Pancreas (tissue), 10 donors: Measurements from ENCODE around the gene MEF2D. TPM values are rescaled to one million over a fixed set of nuclear protein-coding genes. Genes with fewer than 3 reads are reported as not detected.

Experiments used
- ATAC-seq, 4 donors: fragments of 200-7000 bp; cut with Tn5 transposase; one replicate each; pipeline versions ENCODE4 v1.8.0 to v1.9.1; 2020; ENCODE audit warnings: mild to moderate bottlenecking in 4 of 4, moderate library complexity in 4 of 4
- DNase-seq, 6 donors: peaks; one replicate each; pipeline ENCODE4 v3.0.0-alpha.2; 2020
- FAIRE-seq: peaks from 2 replicates; lab custom pipeline; 2012; peaks lifted over from hg19 to GRCh38; lab: Jason Lieb, UNC
- H3K27ac ChIP-seq, 4 donors: fragments of 200-600 bp; sonication (generic); 1 replicate in 3 of 4; 2 replicates in 1 of 4; pipeline versions ENCODE4 v1.5.0 to v1.8.0; 2020
- H3K27me3 ChIP-seq, 4 donors: fragments of 200-600 bp; one replicate each; pipeline ENCODE4 v1.8.0; 2021
- H3K36me3 ChIP-seq, 3 donors: fragments of 200-600 bp; sonication (generic) in 1 of 3; one replicate each; pipeline versions ENCODE4 v1.5.0 to v1.8.0; 2020 to 2021
- H3K4me1 ChIP-seq, 3 donors: fragments of 200-600 bp; one replicate each; pipeline ENCODE4 v1.8.0; 2021
- H3K4me3 ChIP-seq, 4 donors: fragments of 200-600 bp; sonication (generic) in 2 of 4; one replicate each; pipeline versions ENCODE4 v1.5.0 to v1.8.0; 2020 to 2021
- H3K9me3 ChIP-seq, 4 donors: fragments of 200-600 bp; one replicate each; pipeline ENCODE4 v1.8.0; 2021
- CTCF ChIP-seq, 4 donors: fragments of 200-600 bp; sonication (generic) in 3 of 4; IDR thresholded peaks; one replicate each; pipeline versions ENCODE4 v1.5.0 to v1.8.0; 2021; ENCODE audit warnings: antibody characterized with exemption in 4 of 4
- WGBS, 2 donors: extraction: QIAGEN DNeasy Blood & Tissue Kit; methylation state at CpG; one replicate each; pipeline ENCODE4 v1.1.7; 2013; 5-methylcytosine and 5-hydroxymethylcytosine counted together
- intact Hi-C, 3 donors: fragments of 100-400 bp; cut with DNase I; formaldehyde crosslinking; loops; one replicate each; pipeline versions ENCODE4 v1.11.1 to v1.14.2; 2022
- polyA plus RNA-seq, 2 donors: library from polyadenylated mRNA; stranded (reverse); fragments of 200-250 nt; gene quantifications; one replicate each; pipeline ENCODE4 v1.2.3, GENCODE V29; 2013
- total RNA-seq, 6 donors: library from RNA; stranded (reverse); fragmentation: NEBNext Ultra II Directional in 4 of 6; extraction: Animal tissue kit (Norgen Biotek cat#: 25700) in 4 of 6; gene quantifications; one replicate each; pipeline versions ENCODE4 v1.2.1 to v1.2.4, GENCODE V29; 2021 to 2023
- donor health status: healthy with polysubstance abuse.
- donor health status: DM: no; HTN: no; CAD: no; lungs with moderate emphysema.
- donor health status: DM: no; HTN: no; CAD: no.
- donor health status: control.
- donor health status: control.
- donor health status: Bipolar disorder and iron deficiency.
- donor health status: DM: yes; HTN: yes; CAD: no.
- donor health status: DM: no; HTN: no; CAD: no.
- donor health status: DM: no; HTN: no; CAD: no.
- donor health status: DM: yes; HTN: yes; CAD: no.

MEF2D gene
- total and polyA plus RNA-seq, 8 donors: 15.7 to 31.8 (median 23.6) TPM

GRCh38 chr1:156460525-156460924 lies 40.0 kb downstream of the MEF2D start:
- intact Hi-C loops: loop anchor here in 2 of 3 donors (5.0 kb wide), 1 partner anchor 37 kb away; no protein-coding TSS in a partner anchor
- H3K36me3 ChIP-seq: peaks cover 0 to 2% (median 0%) of the 10 kb centered on the region in 3 donors
- no peak for ATAC-seq
- TF ChIP-seq CTCF (IDR thresholded peaks at IDR 0.05): no peak
- H3K4me1 ChIP-seq: peaks cover 0 to 5% (median 3%) of the 10 kb centered on the region in 3 donors
- no peak overlapping the region for H3K4me3 ChIP-seq
- H3K9me3 ChIP-seq: no peaks in the 10 kb centered on the region
- no peak overlapping the region for H3K27ac ChIP-seq
- H3K27me3 ChIP-seq: no peaks in the 10 kb centered on the region
- no peak for FAIRE-seq
- no peak for DNase-seq
- 58 to 60% methylated on average over 1 of the region's 1 CpG for WGBS, 2 donors

GRCh38 chr1:156458181-156458503 lies 42.4 kb downstream of the MEF2D start:
- no peak for TF ChIP-seq CTCF (IDR thresholded peaks at IDR 0.05)
- H3K4me1 ChIP-seq: peaks cover 3 to 9% (median 3%) of the 10 kb centered on the region in 3 donors
- H3K9me3 ChIP-seq: no peaks in the 10 kb centered on the region
- ATAC-seq: no peak
- no peaks in the 10 kb centered on the region for H3K36me3 ChIP-seq
- H3K4me3 ChIP-seq: no peak overlapping the region
- intact Hi-C loops: loop anchor here in 1 of 3 donors (10.0 kb wide), 1 partner anchor 147 kb away; the partner anchor contains the start of gene GPATCH4
- WGBS, 2 donors: 64 to 75% methylated on average over 3 of the region's 3 CpGs
- no peaks in the 10 kb centered on the region for H3K27me3 ChIP-seq
- peak overlapping the region; percentile 95 to 99 (median 96) for H3K27ac ChIP-seq
- no peak for DNase-seq
- FAIRE-seq: no peak

- ATAC-seq: peak; percentile 88 to 94 (median 88)
- WGBS, 2 donors: 0 to 1% methylated on average over 59 of the region's 59 CpGs
- Histone ChIP-seq H3K27me3 (no peaks in the 10 kb centered on the region), H3K4me3 (peak overlapping the region; percentile 24 to 51 (median 46)), H3K27ac (peak overlapping the region; percentile 95 to 99 (median 96)), H3K4me1 (peaks cover 3 to 9% (median 3%) of the 10 kb centered on the region in 3 donors), H3K36me3 (no peaks in the 10 kb centered on the region), H3K9me3 (no peaks in the 10 kb centered on the region)
- peak; percentile 94 to 99 (median 99) for DNase-seq
- peak; percentile 73 for FAIRE-seq
- intact Hi-C loops: loop anchor here in 1 of 3 donors (10.0 kb wide), 1 partner anchor 148 kb away; the partner anchor contains the start of gene GPATCH4
- TF ChIP-seq CTCF (IDR thresholded peaks at IDR 0.05): no peak
These were observed 43.7 kb downstream of the MEF2D start for GRCh38 chr1:156456625-156457465.

- Histone ChIP-seq H3K27ac (no peak overlapping the region), H3K36me3 (no peaks in the 10 kb centered on the region), H3K27me3 (no peaks in the 10 kb centered on the region), H3K4me1 (peaks cover 3 to 9% (median 3%) of the 10 kb centered on the region in 3 donors), H3K9me3 (no peaks in the 10 kb centered on the region), H3K4me3 (no peak overlapping the region)
- 36 to 39% methylated on average over 7 of the region's 7 CpGs for WGBS, 2 donors
- FAIRE-seq (no peak), DNase-seq (no peak), ATAC-seq (no peak)
- no peak for TF ChIP-seq CTCF (IDR thresholded peaks at IDR 0.05)
- intact Hi-C loops: loop anchor here in 1 of 3 donors (10.0 kb wide), 1 partner anchor 149 kb away; the partner anchor contains the start of gene GPATCH4
These were observed 45.2 kb downstream of the MEF2D start for GRCh38 chr1:156455362-156455761.
